Measurements from ENCODE around the gene DIAPH2. TPM values are rescaled to one million over a fixed set of nuclear protein-coding genes. Genes with fewer than 3 reads are reported as not detected.

DIAPH2 gene
- total RNA-seq, 1 donor from 2014 or later = 7.9 TPM

DNA sequence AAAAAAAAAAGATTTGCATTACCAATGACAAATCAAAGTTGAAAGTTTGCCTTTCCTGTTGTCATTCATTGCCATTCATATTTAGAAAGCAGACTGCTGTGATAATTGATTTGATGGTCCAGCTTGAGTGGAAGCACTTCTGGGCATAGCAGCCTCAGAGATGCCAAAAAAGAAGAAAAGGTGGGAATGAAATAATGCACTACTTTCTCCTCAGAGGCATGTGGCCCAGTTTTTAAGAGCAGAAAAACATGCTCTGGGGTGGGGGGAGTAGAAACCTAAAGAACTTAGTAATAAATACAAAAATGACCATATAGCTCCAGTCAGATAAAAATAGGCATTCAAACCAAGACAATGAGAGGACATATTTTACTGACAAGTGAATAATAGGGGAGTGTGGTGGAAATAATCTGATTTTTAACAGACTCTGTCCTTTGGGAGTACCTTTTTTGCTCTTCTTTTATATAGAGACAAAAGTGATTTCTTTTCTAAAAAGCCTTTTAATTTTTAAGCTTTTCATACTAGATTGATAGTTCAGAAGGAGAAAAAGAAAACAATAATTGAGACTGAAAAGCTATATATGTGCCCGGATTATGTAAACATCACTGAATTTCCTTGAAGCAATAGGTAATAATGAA is 798.1 kb downstream of the DIAPH2 start:
- TF ChIP-seq, protein P1, sequence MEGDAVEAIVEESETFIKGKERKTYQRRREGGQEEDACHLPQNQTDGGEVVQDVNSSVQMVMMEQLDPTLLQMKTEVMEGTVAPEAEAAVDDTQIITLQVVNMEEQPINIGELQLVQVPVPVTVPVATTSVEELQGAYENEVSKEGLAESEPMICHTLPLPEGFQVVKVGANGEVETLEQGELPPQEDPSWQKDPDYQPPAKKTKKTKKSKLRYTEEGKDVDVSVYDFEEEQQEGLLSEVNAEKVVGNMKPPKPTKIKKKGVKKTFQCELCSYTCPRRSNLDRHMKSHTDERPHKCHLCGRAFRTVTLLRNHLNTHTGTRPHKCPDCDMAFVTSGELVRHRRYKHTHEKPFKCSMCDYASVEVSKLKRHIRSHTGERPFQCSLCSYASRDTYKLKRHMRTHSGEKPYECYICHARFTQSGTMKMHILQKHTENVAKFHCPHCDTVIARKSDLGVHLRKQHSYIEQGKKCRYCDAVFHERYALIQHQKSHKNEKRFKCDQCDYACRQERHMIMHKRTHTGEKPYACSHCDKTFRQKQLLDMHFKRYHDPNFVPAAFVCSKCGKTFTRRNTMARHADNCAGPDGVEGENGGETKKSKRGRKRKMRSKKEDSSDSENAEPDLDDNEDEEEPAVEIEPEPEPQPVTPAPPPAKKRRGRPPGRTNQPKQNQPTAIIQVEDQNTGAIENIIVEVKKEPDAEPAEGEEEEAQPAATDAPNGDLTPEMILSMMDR (IDR thresholded peaks at IDR 0.05; ENCODE audit: insufficient read depth, low read length, severe bottlenecking) = no peak
- Histone ChIP-seq H3K4me3 (ENCODE audit: low read depth, low read length) (no peak overlapping the region), H3K36me3 (ENCODE audit: control insufficient read depth, insufficient read depth, low read length) (no peaks in the 10 kb centered on the region), H3K27me3 (ENCODE audit: control insufficient read depth, insufficient read depth, low read length) (no peaks in the 10 kb centered on the region)
- DNase-seq (ENCODE audit: low read depth) = no peak
- no peak for FAIRE-seq

DNA sequence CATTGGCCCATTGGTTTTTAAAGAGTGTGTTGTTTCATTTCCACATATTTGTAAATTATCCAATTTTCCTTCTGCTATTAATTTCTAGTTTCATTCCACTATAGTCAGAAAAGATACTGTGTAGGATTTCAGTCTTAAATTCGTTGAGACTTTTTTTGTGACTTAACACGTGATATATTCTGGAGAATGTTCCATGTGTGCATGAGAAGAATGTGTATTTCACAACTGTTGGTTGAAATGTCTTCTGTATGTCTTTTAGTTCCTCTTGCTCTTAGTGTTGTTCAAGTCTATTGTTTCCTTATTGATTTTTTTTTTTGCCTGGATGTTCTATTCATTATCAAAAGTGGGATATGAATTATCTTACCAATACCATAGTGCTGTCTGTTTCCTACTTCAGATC is 806.0 kb downstream of the DIAPH2 start:
- no peak for FAIRE-seq
- no peaks in the 10 kb centered on the region for H3K36me3 ChIP-seq (ENCODE audit: control insufficient read depth, insufficient read depth, low read length)
- TF ChIP-seq, protein P1 (IDR thresholded peaks at IDR 0.05; ENCODE audit: insufficient read depth, low read length, severe bottlenecking) = no peak
- H3K27me3 ChIP-seq (ENCODE audit: control insufficient read depth, insufficient read depth, low read length) = no peaks in the 10 kb centered on the region
- no peak overlapping the region for H3K4me3 ChIP-seq (ENCODE audit: low read depth, low read length)
- no peak for DNase-seq (ENCODE audit: low read depth)

DNA sequence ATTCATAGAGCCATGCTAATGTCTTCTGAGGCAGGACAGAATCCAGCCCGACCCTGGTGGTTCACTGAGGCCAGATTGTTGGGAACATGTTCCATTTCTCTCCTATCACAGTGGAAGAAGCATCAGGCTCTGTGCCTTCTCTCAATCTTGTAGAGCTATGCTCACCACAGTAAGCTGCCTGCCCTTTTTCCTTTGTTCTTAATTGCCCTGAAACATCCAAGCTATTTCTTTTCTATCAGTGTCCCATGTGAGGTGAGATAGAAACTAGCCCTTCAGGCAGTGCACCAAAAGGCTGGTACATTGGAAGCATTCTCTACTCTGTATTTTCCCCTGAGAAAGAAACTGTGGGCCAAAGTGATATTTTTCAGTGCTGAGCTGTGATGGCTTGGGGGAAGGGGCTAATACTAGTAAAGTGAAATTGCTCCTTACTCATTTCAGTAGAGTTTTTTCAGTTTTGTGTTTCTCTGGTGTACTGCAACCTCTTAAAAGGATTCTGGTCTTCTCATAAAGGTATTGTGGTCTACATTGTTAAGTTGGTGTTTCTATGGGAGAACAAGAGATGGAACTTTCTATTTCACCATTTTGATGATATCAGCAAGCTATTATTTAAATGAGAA is 810.2 kb downstream of the DIAPH2 start:
- TF ChIP-seq, protein P1 (IDR thresholded peaks at IDR 0.05; ENCODE audit: insufficient read depth, low read length, severe bottlenecking) = no peak
- DNase-seq (ENCODE audit: low read depth) (no peak), FAIRE-seq (no peak)
- H3K36me3 ChIP-seq (ENCODE audit: control insufficient read depth, insufficient read depth, low read length) = no peaks in the 10 kb centered on the region
- no peaks in the 10 kb centered on the region for H3K27me3 ChIP-seq (ENCODE audit: control insufficient read depth, insufficient read depth, low read length)
- no peak overlapping the region for H3K4me3 ChIP-seq (ENCODE audit: low read depth, low read length)

DNA sequence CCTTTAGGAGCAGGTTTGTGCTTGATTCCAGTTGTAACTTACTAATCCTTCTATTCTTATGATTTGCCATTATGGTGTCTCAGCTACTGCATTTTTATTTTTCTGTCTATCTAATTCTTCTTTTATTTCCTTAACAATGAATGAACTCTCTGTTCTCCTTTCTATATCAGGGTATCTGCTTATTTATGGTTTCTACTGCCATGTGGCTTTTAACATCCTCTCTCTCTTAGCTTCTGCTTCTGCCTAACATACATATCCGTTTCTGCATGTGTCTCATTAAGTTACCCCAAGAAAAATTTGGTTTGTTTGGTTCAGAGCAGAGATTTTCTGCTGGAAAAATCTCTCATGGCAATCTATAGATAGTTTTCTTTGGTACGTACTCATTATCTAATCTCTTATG is 813.5 kb downstream of the DIAPH2 start:
- Histone ChIP-seq H3K4me3 (ENCODE audit: low read depth, low read length) (no peak overlapping the region), H3K27me3 (ENCODE audit: control insufficient read depth, insufficient read depth, low read length) (no peaks in the 10 kb centered on the region), H3K36me3 (ENCODE audit: control insufficient read depth, insufficient read depth, low read length) (no peaks in the 10 kb centered on the region)
- no peak for FAIRE-seq
- TF ChIP-seq, protein P1 (IDR thresholded peaks at IDR 0.05; ENCODE audit: insufficient read depth, low read length, severe bottlenecking) = no peak
- no peak for DNase-seq (ENCODE audit: low read depth)

- no peaks in the 10 kb centered on the region for H3K27me3 ChIP-seq (ENCODE audit: control insufficient read depth, insufficient read depth, low read length)
- FAIRE-seq = no peak
- H3K4me3 ChIP-seq (ENCODE audit: low read depth, low read length) = no peak overlapping the region
- TF ChIP-seq, protein P1 (IDR thresholded peaks at IDR 0.05; ENCODE audit: insufficient read depth, low read length, severe bottlenecking) = no peak
- H3K36me3 ChIP-seq (ENCODE audit: control insufficient read depth, insufficient read depth, low read length) = no peaks in the 10 kb centered on the region
- DNase-seq (ENCODE audit: low read depth) = no peak
These were observed 819.8 kb downstream of the DIAPH2 start for GRCh38 chrX:97504431-97504830.

GRCh38 chrX:97517763-97518162 is 833.1 kb downstream of the DIAPH2 start:
- no peaks in the 10 kb centered on the region for H3K36me3 ChIP-seq (ENCODE audit: control insufficient read depth, insufficient read depth, low read length)
- H3K4me3 ChIP-seq (ENCODE audit: low read depth, low read length) = no peak overlapping the region
- no peak for FAIRE-seq
- DNase-seq (ENCODE audit: low read depth) = peak; percentile 33
- H3K27me3 ChIP-seq (ENCODE audit: control insufficient read depth, insufficient read depth, low read length) = no peaks in the 10 kb centered on the region
- TF ChIP-seq, protein P1 (IDR thresholded peaks at IDR 0.05; ENCODE audit: insufficient read depth, low read length, severe bottlenecking) = no peak
